SH-SY5Y (cell line): ENCODE data around the gene ADGRL1.
A peak's percentile ranks its signal among the peaks of the same experiment; 100 is the strongest.

Source experiments
- GATA2 ChIP-seq: IDR thresholded peaks from 2 replicates; pipeline ENCODE4 v1.6.1; 2011; ENCODE audit warnings: mild to moderate bottlenecking, low read depth, low read length
- GATA3 ChIP-seq: IDR thresholded peaks from 2 replicates; pipeline ENCODE4 v1.6.1; 2011; ENCODE audit warnings: low read depth, mild to moderate bottlenecking, low read length, moderate library complexity

GRCh38 chr19:14168259-14168972, 37.6 kb downstream of the ADGRL1 start:
- no peak for TF ChIP-seq GATA3
- peak; percentile 89 for TF ChIP-seq GATA2
